AG04449 (cell line): ENCODE results near the gene PHF23.

Source experiments
- CTCF ChIA-PET: fragments of 350-600 bp; formaldehyde crosslinking; extraction: SDS; loops from one replicate; lab custom pipeline; 2021; ENCODE audit warnings: antibody characterized with exemption; lab: Yijun Ruan, JAX
- POLR2A ChIA-PET: fragments of 400-600, 350-600 bp; formaldehyde crosslinking; extraction: SDS; loops from one replicate; lab custom pipeline; 2020; ENCODE audit warnings: antibody characterized with exemption, inconsistent platforms; lab: Yijun Ruan, JAX
- DNase-seq: peaks from one replicate; pipeline ENCODE4 v3.0.0-alpha.2; 2010; ENCODE audit warnings: low read depth, low spot score
- H3K4me3 ChIP-seq: 2 replicates; pipeline ENCODE4 v1.5.1; 2011; ENCODE audit warnings: low read depth, mild to moderate bottlenecking, control low read depth, low read length
- CTCF ChIP-seq: IDR thresholded peaks from one replicate; pipeline ENCODE4 v1.5.1; 2011; ENCODE audit warnings: mild to moderate bottlenecking, moderate library complexity, low read length, control low read depth, inconsistent platforms; ENCODE audit not compliant: insufficient read depth; ENCODE audit errors: missing control alignments

Gene PHF23

DNA sequence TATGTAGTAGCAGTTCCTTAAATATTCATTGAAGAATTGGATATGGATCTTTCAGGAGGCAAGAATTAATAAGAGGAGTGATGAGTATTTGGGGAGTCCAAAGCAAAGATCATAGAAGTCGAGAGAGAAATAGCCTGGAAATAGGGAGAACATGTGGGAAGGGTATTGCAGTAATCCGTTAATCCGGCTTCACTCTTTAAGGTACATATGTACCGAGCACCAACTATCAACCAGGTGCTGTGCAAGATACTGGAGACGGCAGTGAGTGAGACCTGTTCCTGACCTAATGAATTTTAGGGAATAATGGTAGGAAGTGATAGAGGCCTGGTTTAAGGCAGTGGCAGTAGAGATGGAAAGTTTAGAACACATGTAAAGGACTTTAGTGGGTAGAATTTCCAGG, 13.8 kb upstream of the PHF23 start:
- DNase-seq = no peak
- CTCF ChIA-PET = interaction anchor here (2.2 kb wide), 1 partner anchor 12 kb away, joined by 9 read pairs; no protein-coding TSS in a partner anchor

DNA sequence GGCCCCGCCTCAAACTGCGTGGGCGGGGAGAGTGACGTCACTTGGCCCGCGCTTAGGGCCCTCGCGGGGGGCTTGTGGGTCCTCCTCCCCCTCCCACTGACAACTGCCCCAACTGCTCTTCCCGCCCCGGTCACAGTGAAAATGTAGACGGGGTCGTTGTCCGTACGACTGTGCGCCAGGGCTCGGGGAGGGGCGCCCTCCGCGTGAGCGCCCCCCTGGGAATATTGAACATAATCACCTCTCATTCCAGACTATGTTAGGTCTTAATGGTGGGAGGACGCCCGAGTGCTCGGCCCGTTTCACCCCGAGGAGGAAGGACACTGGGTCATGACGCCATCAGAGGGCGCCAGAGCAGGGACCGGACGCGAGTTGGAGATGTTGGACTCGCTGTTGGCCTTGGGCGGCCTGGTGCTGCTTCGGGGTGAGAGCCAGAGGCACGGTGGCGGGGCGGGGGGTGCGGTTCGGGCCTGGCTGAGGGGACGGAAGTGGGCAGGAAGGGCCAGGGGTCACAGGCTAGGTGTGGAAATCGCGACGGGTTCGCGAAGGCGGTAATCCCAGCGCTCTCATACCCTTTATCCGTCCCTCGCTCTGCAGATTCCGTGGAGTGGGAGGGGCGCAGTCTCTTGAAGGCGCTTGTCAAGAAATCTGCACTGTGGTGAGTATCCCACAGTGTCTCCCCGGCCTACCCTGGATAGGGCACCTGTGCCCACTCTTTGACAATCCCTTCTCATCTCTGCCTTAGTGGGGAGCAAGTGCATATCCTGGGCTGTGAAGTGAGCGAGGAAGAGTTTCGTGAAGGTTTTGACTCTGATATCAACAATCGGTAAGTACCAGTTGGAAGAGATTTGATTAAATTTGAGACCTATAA, 13.2 kb upstream of the PHF23 start, which contains the start of gene ELP5:
ELP5 (plus strand) TSS at position 40 of the 868 bp plus-strand sequence; CDS start at position 376, 336 bp downstream.
- CTCF ChIA-PET = interaction anchor here (1.3 kb wide), 1 partner anchor 43 kb away, joined by 3 read pairs; no protein-coding TSS in a partner anchor
- H3K4me3 ChIP-seq = peak within 1 kb of the TSS; percentile 88
- peak; percentile 60 for DNase-seq
- TF ChIP-seq CTCF = peak; percentile 24
- POLR2A ChIA-PET = interaction anchor here (1.0 to 1.2 kb wide), 2 partner anchors 10 to 13 kb away, joined by 3 to 6 read pairs; partner anchors contain the start of gene PHF23

More for the DNA sequence above, 13.8 kb upstream of the PHF23 start:
- POLR2A ChIA-PET = no interaction called here
- H3K4me3 ChIP-seq = peak overlapping the region; percentile 84
- TF ChIP-seq CTCF = no peak

GRCh38 chr17:7251661-7252175, 12.5 kb upstream of the PHF23 start, which contains the start of gene CTDNEP1:
Gene CTDNEP1, minus strand, starts transcription at chr17:7251734. Its CDS starts 438 bp downstream, at chr17:7251296.
- DNase-seq = peak; percentile 99
- peak within 1 kb of the TSS; percentile 88 for H3K4me3 ChIP-seq
- ChIA-PET POLR2A (interaction anchor here (0.9 to 1.2 kb wide), 3 partner anchors 9 to 12 kb away, joined by 3 to 7 read pairs (median 6); partner anchors contain the start of genes GABARAP and PHF23), CTCF (interaction anchor here (0.8 to 1.3 kb wide), 5 partner anchors 11 to 309 kb away, joined by 3 to 5 read pairs (median 3); no protein-coding TSS in a partner anchor)
- TF ChIP-seq CTCF = no peak

DNA sequence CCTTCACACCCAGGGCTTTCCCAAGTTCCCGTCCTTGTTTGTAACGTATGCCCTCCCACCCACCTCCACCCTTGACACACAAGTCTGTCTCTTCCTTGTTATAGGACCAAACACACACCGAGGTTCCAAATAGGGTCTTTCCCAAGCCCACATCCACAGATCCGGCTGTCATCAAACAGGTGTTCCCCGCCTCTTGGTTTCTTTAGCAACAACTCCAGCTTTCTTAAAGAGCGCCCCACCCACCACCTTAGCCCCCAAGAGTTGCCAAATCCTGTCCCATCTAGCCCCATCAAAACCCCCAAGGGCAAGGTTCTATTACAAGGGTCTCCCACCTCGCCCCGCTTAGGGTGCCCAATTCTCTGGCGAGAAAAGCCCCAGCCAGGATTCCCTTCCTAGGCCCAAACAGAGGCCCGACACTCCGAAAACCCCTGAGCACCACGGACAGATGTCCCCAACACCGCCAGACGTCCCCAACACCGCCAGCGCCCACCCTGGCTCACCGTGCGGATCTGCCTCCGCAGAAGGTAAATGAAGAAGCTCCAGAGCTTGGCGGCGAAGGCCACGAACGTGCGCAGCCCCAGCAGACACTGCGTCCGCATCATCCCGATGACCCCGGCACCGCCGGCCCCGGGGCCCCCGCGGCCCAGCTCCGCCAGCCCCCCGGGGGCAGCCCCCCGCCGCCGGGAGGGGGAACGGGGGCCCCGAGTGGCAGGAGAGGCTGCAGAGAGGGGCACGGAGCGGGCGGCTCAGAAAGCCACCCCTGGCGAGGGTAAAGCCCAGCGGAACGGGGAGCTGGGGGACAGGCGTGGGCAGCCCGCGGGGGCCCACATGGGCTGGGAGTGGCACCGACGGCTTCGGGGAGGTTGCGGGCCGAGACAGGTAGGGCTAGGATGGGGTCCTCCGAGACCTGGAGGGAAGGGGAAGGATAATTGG, 11.7 kb upstream of the PHF23 start:
- ChIA-PET POLR2A (interaction anchor here (0.9 to 1.5 kb wide), 4 partner anchors 8 to 12 kb away, joined by 3 to 7 read pairs (median 5); partner anchors contain the start of genes GABARAP and PHF23), CTCF (interaction anchor here (0.8 to 1.3 kb wide), 5 partner anchors 10 to 310 kb away, joined by 3 to 5 read pairs (median 3); no protein-coding TSS in a partner anchor)
- DNase-seq = no peak
- TF ChIP-seq CTCF = no peak
- peak overlapping the region; percentile 88 for H3K4me3 ChIP-seq

GRCh38 chr17:7249830-7250229, 10.6 kb upstream of the PHF23 start:
- no peak for DNase-seq
- peak overlapping the region; percentile 88 for H3K4me3 ChIP-seq
- POLR2A ChIA-PET = interaction anchor here (1.5 kb wide), 1 partner anchor 9 kb away, joined by 4 read pairs; no protein-coding TSS in a partner anchor
- CTCF ChIA-PET = interaction anchor here (1.5 to 1.6 kb wide), 2 partner anchors 46 to 204 kb away, joined by 4 to 5 read pairs; no protein-coding TSS in a partner anchor
- TF ChIP-seq CTCF = no peak
